ENCODE measurements around the gene HSCB. TPM values are rescaled to one million over a fixed set of nuclear protein-coding genes. Genes with fewer than 3 reads are reported as not detected.
A peak's percentile ranks its signal among the peaks of the same experiment; 100 is the strongest.

Gene HSCB
- total and polyA plus RNA-seq, 9 of the 15 experiments (the other 6 are each of a cell fraction or from before 2014, with no cell fraction given): 2.6 to 13.1 (median 8.6) TPM

GRCh38 chr22:28795932-28796856 lies 54.4 kb downstream of the HSCB start:
- no peak for FAIRE-seq

More at GRCh38 chr22:28795932-28796856, 54.4 kb downstream of the HSCB start:
- no peak for DNase-seq (ENCODE audit: extremely low read depth in 1 of 4, low spot score in 3 of 4)
- peak; percentile 33; the same call in 1 of the 2 replicates for TF ChIP-seq RBFOX2 (IDR thresholded peaks at IDR 0.05; ENCODE audit: low read depth, low read length)
- TF ChIP-seq AFF4 (CRISPR knock-in tag; IDR thresholded peaks at IDR 0.05): no peak
- no peak overlapping the region for H3K27ac ChIP-seq (ENCODE audit: extremely low read depth, low read depth, low read length)
- CTCF ChIA-PET (ENCODE audit: low intra/inter-chr PET ratio): no interaction called here
- H3K79me2 ChIP-seq (ENCODE audit: control insufficient read depth, insufficient read depth, low read length): peaks cover 63% of the 10 kb centered on the region
- POLR2A ChIA-PET: interaction anchor here (0.6 to 9.9 kb wide), 4 partner anchors 9 to 122 kb away, joined by 3 to 109 read pairs (median 6); no protein-coding TSS in a partner anchor
- H3K9ac ChIP-seq (ENCODE audit: insufficient read depth in 1 of 2, low read depth in 2 of 2, low read length in 2 of 2): no peak overlapping the region; a peak in 1 of 4 replicates
- H4K20me1 ChIP-seq (replicated peaks; ENCODE audit: control insufficient read depth, insufficient read depth, low read length): peaks cover 24% of the 10 kb centered on the region
- H2AFZ ChIP-seq (ENCODE audit: low read depth, low read length): no peak overlapping the region
- in situ Hi-C loops (cut with MboI) (no loop called here), intact Hi-C loops (cut with micrococcal nuclease) (no loop called here)
- peaks cover 4% of the 10 kb centered on the region for H3K9me1 ChIP-seq (ENCODE audit: control insufficient read depth, insufficient read depth, low read length)
- no peak overlapping the region for H3K4me3 ChIP-seq
- H3K27me3 ChIP-seq (ENCODE audit: control insufficient read depth in 2 of 2, insufficient read depth in 2 of 2, low read length in 2 of 2): no peaks in the 10 kb centered on the region
- no peak overlapping the region for H3K4me2 ChIP-seq (ENCODE audit: insufficient read depth, low read length)
- WGBS (ENCODE audit: insufficient coverage, low coverage, missing lambda C conversion rate): 85% methylated on average over 5 of the region's 5 CpGs
- H3K9me3 ChIP-seq (replicated peaks; ENCODE audit: control insufficient read depth, insufficient read depth, low read depth, low read length): no peaks in the 10 kb centered on the region
- peaks cover 3 to 5% of the 10 kb centered on the region in 2 experiments; a peak in 3 of 5 replicates for H3K4me1 ChIP-seq (replicated peaks in 1 of 2; ENCODE audit: control insufficient read depth in 2 of 2, insufficient read depth in 2 of 2, low read length in 2 of 2)
- H3K36me3 ChIP-seq (ENCODE audit: control insufficient read depth, insufficient read depth, low read length): peaks cover 51% of the 10 kb centered on the region
- ATAC-seq: no peak
- no TSS peak for BruUV-seq (replicated peaks)

All from K562 (cell line).